HG03439 (cell line): ENCODE results near the gene MOGAT3.

Experiments used
- ATAC-seq: cut with Tn5 transposase; IDR thresholded peaks from one replicate; pipeline ENCODE4 v1.9.1; 2021; ENCODE audit warnings: mild to moderate bottlenecking, moderate library complexity; ENCODE audit not compliant: unreplicated experiment

The MOGAT3 gene

DNA sequence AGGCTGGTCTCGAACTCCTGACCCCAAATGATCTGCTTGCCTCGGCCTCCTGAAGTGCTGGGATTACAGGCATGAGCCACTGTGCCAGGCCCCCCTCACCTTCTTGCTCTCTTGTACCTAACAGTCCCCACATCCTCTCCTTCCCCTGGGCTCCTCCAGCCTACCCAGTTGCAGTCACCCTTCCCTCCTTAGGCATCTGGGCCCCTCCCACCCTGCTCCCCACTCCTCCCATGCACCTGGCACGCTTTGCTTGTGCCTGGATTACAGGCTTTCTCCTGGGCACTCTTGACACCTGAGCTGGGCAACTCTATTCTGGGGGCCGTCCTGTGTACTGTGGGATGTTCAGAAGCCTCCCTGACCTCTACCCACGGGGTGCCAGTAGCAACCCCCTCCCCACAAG lies 33.8 kb upstream of the MOGAT3 start:
- no peak for ATAC-seq

DNA sequence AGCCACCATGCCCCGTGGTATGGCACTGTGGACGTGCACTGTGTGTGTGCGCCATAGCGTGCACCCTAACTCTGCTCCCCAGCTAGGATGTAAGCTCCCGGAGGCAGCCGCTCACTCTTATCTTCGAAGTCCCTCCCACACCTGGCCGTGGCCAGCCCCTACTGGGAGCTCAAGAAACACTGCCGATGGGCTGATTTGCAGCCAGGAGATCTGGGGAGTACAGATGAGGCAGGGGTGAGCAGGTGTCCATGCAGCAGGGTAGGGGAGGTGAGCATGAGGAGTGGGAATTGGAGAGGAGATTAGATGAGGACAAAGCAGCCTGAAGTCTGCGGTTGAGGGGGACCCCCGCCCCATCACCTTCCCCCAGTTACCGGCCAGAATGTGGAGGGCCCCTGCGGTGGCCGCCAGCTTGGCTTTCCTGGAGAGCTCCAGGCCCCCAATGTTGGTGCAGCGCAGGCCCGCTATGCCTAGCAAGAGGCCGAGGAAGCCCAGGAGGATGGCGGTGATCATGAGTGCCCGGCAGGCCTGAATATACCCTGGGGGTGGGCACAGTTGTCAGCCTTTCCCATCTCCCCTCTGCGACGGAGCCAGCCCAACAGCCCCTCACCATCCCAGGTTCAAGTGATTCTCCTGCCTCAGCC lies 33.2 kb upstream of the MOGAT3 start:
- no peak for ATAC-seq

DNA sequence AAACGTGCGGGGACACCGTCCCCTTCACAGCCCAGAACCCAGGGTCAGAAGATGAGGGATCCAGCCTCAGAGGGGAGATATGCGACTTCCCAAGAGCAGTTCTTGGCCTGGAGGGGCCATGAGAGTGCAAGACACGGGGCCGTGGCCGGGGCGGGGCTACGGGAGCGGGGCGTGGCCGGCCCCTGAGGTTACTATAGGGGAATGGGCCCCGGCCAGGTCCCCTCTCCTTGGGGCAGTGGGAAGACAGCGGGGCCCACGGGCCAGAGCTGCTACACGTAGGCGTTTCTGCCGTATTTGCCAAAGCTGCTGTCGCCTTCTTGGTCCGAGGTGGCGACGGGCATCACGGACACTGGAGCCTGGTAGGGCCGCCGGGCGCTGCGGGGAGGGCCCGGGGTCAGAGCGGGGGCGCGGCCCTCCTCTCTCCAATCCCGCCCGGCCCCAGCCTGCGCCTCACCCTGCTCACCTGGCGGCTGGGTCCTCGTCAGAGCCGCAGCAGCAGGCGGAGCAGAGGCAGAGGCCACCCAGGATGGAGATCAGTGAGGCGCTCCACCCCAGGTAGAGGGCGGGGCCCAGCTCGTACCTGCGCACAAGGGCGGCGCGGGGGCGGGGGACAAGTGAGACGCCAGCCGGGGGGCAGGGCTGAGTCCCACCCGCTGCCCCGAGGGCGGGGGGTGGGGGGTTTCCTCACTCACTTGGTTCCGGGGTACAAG lies 31.5 kb upstream of the MOGAT3 start:
- ATAC-seq, result no peak

DNA sequence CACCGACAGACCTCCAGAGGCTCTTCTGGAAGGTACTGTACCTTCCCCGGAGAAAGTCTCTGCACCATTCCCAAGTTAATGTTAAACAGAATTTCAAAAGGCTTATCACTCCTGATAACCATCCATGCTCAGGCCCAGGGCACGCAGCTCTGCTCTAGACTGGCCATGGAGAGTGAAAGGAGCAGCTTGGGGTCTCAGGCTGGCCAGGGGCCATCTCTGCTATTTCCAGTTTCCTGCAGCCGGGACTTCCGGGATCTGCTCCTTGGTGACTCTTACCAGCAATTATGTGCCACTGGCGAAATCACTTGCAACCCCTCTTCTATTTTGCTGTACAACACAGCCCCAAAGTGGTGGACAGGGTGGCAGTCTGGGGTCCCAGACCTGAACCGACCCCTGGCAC lies 30.8 kb upstream of the MOGAT3 start:
- no peak for ATAC-seq

DNA sequence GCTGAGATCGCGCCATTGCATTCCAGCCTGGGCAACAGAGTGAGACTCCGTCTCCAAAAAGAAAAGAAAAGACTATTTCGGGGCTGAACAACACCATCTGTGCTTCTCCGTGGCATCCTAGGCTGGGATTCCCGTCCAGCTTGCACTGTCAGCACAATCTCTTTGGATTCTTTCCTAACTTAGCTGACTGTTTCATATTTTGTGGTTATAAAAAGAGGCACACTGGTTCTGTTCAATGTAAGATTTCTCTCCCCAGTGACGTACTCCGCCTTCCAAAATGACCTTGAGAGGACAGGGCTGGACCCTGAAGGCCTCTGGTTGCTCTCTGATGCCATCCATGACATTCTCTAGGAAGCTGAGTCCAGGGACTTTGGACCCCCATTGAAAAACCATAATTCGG lies 25.9 kb upstream of the MOGAT3 start:
- no peak for ATAC-seq

DNA sequence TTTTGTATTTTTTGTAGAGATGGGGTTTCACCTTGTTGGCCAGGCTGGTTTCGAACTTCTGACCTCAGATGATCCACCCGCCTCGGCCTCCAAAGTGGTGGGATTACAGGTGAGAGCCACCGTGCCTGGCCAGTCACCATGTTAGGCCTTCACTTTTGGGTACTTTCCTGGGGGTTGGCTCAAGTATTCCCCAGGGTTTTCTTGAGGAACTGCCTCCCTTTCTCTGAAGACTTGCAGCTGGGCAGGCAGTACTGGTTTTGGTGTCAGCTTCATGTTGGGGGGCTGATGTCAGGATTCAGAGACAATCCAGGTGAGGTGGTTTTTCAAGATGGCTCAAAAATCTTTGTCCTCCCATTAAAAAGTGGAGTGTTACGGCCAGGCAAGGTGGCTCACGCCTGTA lies 24.8 kb upstream of the MOGAT3 start:
- ATAC-seq, result no peak

DNA sequence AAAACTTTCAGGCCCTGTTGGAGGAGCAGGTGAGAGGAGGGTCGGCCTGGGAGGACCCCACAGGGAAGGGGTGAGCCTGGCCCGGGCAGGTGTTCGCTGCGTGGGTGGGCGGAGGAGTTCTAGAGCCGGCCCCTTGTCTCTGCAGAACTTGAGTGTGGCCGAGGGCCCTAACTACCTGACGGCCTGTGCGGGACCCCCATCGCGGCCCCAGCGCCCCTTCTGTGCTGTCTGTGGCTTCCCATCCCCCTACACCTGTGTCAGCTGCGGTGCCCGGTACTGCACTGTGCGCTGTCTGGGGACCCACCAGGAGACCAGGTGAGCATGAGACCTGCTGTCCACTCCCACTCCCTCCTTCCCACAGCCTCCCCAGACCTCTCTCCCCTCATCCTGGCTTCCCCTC lies 22.7 kb upstream of the MOGAT3 start:
- ATAC-seq, result no peak

DNA sequence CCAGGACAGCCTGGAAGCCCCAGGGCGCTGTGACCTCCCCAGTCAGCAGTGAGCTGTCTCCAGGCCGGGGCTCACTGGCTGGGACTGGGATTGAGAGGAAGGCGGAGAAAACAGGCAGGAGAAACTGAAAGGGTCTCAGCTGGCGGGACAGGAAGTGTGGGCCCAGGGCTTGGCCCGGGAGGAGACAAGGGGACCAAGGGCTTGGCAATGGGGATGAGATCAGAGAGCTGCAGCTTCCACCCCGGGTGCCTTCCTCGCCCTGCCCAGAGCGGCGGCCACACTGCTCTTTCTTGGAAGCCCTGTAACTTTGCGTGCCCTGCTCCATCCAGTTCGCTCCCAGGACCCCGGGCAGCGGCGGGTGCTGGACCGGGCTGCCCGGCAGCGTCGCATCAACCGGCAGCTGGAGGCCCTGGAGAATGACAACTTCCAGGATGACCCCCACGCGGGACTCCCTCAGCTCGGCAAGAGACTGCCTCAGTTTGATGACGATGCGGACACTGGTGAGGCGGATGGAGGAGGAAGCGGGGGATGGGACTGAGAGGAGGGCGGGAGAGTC lies 21.5 kb upstream of the MOGAT3 start:
- ATAC-seq, result no peak

DNA sequence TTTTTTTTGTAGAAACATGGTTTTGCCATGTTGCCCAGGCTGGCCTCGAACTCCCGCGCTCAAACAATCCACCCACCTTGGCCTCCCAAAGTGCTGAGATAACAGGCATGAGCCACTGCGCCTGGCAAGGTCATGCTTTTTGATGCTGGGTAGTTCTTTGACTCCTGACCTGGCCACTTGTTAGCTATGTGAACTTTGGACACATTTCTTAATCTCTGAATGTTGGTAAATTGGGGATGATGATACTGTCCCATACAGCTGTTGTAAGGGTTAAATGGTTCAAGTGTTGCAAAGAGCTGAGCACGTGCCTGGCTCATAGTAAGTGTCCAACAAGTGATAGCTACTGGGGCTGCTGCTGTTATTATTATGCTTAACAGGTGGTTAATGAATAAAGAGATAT lies 19.5 kb upstream of the MOGAT3 start:
- no peak for ATAC-seq

DNA sequence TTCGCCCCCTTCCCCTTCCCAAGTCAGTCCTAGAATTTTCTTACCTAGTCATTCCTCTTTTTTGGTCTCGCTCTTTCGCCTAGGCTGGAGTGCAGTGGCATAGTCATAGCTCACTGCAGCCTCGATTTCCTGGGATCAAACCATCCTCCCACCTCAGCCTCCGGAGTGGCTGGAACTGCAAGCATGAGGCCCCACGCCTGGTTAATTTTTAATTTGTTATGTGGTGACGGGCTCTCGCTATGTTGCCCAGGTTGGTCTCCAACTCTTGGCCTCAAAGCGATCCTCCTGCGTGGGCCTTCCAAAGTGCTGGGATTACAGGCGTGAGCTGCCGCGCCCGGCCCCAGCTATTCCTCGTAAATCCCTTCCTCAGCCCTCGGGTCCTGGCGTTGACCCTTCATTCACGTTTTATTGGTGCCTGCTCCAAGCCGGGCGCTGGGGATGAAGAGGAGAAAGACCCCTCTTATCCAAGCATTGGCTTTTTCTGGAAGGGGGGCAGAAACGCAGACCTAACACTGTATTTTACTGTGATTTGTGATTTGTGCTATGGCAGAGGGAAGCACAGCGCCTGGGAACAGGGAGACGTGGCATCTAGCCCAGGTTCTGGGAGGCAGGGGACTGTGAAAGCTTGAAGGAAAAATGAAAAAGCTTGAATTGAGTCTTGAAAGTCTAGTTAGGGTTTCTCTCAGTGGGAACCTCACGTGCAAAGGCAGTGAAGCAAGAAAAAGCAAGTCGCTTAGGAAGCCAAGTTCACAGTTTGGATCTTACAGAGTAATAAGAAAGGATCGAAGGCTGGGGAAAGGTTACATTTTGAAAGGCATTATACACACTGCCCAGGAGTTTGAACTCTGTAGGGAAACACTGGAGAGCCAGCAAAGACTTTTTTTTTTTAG lies 17.6 kb upstream of the MOGAT3 start:
- peak; percentile 15 for ATAC-seq

DNA sequence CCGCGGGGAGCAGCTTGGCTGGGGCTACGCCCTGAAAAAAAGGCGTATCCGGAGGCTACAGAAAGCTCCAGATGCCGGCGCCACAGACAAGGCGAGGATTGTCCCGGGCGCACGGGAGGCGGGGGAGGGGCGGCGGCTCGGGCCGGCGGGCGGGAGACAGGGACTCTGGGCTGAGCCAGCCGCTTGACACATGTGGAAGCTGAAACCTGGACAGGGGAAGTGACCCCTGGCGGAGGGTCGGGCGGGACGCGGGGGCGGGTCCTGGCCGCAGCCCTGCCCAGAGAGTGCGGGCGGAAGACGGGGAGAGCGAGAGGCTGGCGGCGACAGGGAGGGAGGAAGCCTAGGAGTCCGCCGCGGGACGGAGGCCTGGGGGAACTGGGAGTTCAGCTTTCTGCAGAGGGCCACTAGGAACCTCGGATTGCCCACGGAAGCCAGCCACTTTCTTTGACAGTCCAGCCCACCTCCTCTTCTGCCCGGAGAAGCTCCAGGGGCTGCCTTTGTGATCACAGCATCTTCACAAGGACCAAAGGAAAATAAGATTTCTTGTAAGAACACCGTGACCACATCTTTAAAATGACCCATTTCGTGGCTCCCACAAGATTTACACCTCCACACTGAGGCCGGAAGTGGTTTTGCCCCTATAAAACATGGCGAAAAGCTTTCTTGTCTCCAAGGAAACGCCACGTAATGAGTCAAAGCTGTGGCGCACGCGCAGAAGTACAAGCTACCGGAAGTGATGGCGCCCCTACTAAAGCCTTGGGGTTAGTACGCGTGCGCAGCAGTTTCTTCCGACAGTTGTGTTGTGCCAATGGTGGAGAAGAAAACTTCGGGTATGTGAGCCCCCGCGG lies 16.8 kb upstream of the MOGAT3 start, which contains the start of the genes PLOD3 and ZNHIT1:
Gene PLOD3, minus strand, starts transcription at position 194 of the 848 bp plus-strand sequence. CDS start 307 bp downstream, outside the sequence.
Gene ZNHIT1, plus strand, starts transcription at position 778 of the 848 bp plus-strand sequence. Its CDS starts 31 bp downstream, at position 809.
- peak; percentile 71 for ATAC-seq

DNA sequence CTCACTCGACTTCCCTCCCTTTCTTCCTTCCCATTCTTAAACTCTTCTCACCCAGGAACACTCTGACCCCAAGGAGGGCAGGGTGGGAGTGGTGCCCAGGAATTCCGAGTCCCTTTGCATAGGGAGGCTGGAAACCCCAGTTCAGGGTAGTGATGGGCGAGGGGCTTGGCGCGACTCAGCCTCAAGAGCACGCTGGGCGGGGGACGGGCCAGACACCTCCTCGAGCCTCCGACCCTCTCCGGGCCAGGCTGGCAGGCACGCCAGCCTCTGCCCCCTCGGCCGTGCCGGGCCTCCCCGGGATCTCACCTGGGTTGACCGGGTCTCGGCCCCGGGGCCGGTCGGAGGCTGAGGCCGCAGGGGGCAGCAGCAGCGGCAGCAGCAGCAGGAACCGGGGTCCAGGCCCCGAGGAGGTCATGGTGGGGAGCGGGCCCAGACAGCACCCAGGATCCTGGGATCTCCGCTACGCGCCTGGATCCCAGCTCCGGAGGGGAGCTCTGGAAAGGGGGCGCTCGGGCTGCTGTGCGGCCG lies 16.1 kb upstream of the MOGAT3 start:
- no peak for ATAC-seq

DNA sequence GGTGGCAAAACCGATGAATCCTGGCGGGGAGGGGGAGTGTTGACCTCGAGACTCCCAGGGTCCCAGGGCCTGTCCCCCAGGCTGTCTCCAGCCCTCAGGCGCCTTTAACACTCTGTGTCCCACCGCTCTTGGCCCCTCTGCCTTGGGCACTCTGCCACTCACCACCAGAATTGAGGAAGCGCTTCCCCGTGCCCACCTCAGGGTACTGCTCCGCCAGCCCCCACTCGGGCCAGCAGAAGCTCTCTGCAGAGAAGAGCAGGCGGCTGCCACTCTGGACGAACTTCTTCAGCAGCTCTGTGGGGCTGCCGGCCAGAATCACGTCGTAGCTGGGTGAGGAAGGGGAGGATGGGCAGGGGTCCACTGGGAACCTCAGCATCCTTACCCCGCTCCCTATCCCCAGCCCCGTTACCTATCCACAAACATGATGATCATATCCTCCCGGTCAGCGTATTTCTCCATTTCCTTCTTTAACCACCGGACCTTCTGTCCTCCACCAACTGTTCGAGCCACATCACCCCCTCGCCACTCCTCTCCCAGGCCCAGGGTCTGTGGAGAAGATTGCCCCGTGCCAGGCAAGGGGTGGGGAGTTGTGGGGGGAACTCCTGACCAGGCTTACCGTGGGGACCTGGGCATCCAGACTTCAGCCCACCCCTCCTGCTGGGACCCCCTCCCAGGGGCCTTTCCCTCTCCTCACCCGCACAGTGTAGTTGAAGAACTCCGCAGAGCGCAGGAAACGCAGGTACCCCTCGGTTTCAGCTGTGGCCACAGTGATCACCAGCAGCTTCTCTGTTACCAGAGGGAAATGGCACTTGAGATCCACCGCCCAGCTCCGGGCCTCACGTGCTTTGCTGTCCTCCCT lies 15.4 kb upstream of the MOGAT3 start:
- ATAC-seq, result no peak

DNA sequence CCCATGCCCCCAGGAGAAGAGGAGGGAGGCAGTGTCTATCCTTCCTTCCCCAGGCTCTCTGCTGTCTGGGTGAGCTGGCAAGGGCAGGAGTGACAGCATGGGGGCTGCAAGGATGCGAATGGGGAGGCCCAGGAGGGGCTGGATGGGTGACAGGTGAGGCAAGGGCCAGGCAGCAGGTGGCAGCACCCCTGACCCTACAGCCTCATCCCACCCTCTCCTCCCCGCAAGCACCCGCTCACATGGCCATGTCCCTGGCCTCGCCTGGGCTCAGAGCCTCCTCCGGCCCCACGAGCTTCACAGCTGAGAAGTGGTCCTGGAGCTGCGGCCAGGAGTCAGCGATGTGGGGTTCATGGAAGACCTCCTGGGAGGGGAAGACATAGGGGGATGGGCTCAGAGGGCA lies 11.2 kb upstream of the MOGAT3 start:
- ATAC-seq, result no peak

DNA sequence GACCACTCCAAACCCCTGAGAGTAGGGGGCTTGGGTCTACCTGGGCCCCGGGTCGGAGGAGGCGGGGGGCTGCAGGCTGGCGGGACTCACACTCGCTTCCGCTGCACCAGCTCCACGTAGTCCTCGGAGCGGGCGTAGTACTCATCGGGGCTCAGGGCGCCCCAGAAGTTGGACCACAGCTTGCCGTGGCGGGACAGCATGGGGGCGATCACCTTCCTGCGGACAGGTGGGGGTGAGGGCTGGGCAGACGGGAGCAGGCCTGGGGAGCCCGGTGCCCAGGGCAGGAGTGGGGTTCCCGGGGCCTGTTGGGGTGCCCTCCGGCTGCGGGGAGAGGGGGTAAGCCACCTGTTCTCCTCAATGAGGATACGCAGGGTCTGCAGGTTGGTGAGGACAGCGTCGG lies 10.7 kb upstream of the MOGAT3 start:
- no peak for ATAC-seq

DNA sequence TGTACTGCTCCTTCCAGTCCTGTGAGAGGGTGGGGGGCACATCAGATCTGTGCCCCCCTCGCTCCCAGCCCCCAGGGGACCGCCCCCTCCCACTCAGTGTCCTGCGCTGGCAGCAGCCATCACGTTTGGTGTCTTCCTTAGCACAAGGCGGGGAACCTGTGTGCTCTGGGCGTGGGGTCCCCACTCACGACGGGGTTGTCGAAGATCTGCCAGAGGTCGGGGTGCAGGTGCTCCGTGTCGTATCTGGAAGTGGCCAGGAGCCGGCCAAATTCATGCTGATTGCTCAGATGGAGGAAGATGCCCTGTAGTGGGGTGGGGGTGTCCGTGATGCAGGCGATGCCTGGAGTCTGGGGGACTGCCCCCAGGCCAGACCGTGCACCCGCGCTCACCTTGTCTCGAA lies 9.3 kb upstream of the MOGAT3 start:
- ATAC-seq, result no peak

DNA sequence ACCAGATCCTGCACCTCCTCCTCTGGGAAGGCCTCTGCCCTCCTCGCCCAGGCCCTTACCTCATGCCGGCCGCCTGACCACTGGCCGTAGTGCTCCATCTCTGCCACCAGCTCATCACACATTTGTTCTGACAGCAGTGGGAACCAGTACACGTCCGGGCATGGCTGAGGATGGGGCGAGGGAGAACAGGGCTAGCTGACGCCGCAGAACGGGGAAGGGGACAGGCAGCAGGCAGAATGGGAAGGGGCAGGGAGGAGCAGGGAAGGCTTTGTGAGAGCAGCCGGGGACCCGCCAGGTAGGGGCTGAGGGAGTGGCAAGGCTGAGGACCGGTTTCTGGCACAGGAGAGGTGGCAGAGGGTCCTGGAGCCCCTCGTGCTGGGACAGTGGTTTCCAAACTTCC lies 8.0 kb upstream of the MOGAT3 start:
- no peak for ATAC-seq

DNA sequence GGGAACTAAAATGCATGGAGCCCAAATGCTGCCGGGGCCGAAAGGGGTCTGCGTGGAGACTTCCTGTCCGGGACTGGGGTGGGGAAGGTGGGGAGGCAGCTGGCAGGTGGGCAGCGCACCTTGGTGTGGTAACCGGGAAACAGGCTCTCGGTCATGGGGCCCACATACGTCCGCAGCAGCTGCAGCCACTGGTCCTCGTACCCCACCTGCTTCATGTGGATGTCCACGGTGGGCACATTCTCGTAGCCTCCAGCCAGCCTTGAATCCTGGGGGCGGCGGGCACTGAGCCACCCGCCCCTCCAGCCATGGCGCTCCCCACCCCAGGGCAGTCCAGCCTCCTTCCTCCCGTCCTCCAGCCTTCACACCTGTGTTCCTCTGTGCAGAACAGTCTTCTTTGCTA lies 6.6 kb upstream of the MOGAT3 start:
- no peak for ATAC-seq

DNA sequence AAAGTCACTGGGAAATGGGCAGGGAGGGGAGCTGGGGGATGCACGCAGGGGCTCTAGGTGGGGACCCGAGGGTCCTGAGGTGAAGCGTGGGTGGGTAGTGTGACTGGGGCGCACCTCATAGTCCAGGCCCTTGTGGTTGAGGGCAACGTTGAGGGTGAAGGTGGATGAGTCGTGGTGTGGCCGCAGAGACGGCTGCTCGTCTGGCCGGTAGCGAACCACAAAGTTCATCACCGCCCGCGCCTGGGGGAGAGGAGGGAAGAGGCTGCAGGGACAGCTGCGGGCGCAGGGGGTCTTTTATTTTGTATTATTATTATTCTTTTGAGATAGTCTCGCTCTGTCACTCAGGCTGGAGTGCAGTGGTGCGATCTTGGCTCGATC lies 5.8 kb upstream of the MOGAT3 start:
- no peak for ATAC-seq
